Endometrial microvascular endothelial cells (primary cell): ENCODE measurements around the gene NOTUM. TPM values are rescaled to one million over a fixed set of nuclear protein-coding genes. Genes with fewer than 3 reads are reported as not detected.

Experiments
- in situ Hi-C: cut with HindIII; loops from 2 replicates; pipeline ENCODE4 v1.10.0; 2017; ENCODE audit warnings: low sequenced_read_pairs, low pct_unique_long_range_greater_than_20kb; ENCODE audit errors: inconsistent ontology term
- total RNA-seq: library from RNA; depleted of rRNA; stranded (reverse); fragments of >200 nt; gene quantifications from one replicate; pipeline ENCODE4 v1.2.3, GENCODE V29; 2015; ENCODE audit errors: inconsistent ontology term

Gene NOTUM
- total RNA-seq, 1 donor from 2014 or later, result not detected

GRCh38 chr17:81944858-81945257 is 16.1 kb downstream of the NOTUM start:
- in situ Hi-C loops, result no loop called here

GRCh38 chr17:81942167-81942553 is 18.8 kb downstream of the NOTUM start:
- in situ Hi-C loops, result no loop called here

- in situ Hi-C loops, result no loop called here
These were observed 19.4 kb downstream of the NOTUM start for GRCh38 chr17:81941484-81942166.

- in situ Hi-C loops, result no loop called here
These were observed 20.2 kb downstream of the NOTUM start for GRCh38 chr17:81940538-81941483.

GRCh38 chr17:81939881-81940385 is 21.1 kb downstream of the NOTUM start:
- in situ Hi-C loops, result no loop called here

GRCh38 chr17:81939218-81939617 is 21.8 kb downstream of the NOTUM start:
- in situ Hi-C loops, result no loop called here

GRCh38 chr17:81935709-81936084 is 25.3 kb downstream of the NOTUM start:
- in situ Hi-C loops, result no loop called here

GRCh38 chr17:81934850-81935708 is 25.9 kb downstream of the NOTUM start:
- in situ Hi-C loops, result no loop called here

GRCh38 chr17:81934098-81934757 is 26.8 kb downstream of the NOTUM start:
- in situ Hi-C loops, result no loop called here

GRCh38 chr17:81933178-81933699 is 27.7 kb downstream of the NOTUM start:
- in situ Hi-C loops, result no loop called here

- in situ Hi-C loops, result no loop called here
These were observed 28.5 kb downstream of the NOTUM start for GRCh38 chr17:81932333-81932983.

- in situ Hi-C loops, result no loop called here
These were observed 29.2 kb downstream of the NOTUM start for GRCh38 chr17:81931557-81932332.

- in situ Hi-C loops, result no loop called here
These were observed 29.8 kb downstream of the NOTUM start for GRCh38 chr17:81931189-81931556.

GRCh38 chr17:81930142-81931125 is 30.6 kb downstream of the NOTUM start:
- in situ Hi-C loops, result no loop called here

GRCh38 chr17:81929253-81930141 is 31.5 kb downstream of the NOTUM start:
- in situ Hi-C loops, result no loop called here
